Fibroblast of the conjunctiva (primary cell): ENCODE results near the gene HOXC10.

ENCODE experiments used
- DNase-seq: peaks from one replicate; pipeline ENCODE4 v3.0.0-alpha.2; 2010; ENCODE audit warnings: low read depth

HOXC10 gene

GRCh38 chr12:53992377-53992889 is 7.5 kb downstream of the HOXC10 start:
- DNase-seq = no peak

GRCh38 chr12:53993162-53994008 is 8.4 kb downstream of the HOXC10 start:
- no peak for DNase-seq

GRCh38 chr12:53994009-53994263 is 9.0 kb downstream of the HOXC10 start:
- DNase-seq = no peak

- DNase-seq = no peak
These were observed 9.5 kb downstream of the HOXC10 start for GRCh38 chr12:53994264-53995001.

- no peak for DNase-seq
These were observed 10.0 kb downstream of the HOXC10 start for GRCh38 chr12:53995002-53995377.

- no peak for DNase-seq
These were observed 10.7 kb downstream of the HOXC10 start for GRCh38 chr12:53995378-53996239.

GRCh38 chr12:53996240-53997203 is 11.6 kb downstream of the HOXC10 start:
- DNase-seq = no peak

- DNase-seq = no peak
These were observed 12.5 kb downstream of the HOXC10 start for GRCh38 chr12:53997204-53998109.

GRCh38 chr12:53998110-53998899 is 13.4 kb downstream of the HOXC10 start:
- DNase-seq = no peak

GRCh38 chr12:53998900-53999236 is 13.9 kb downstream of the HOXC10 start:
- no peak for DNase-seq

- no peak for DNase-seq
These were observed 14.7 kb downstream of the HOXC10 start for GRCh38 chr12:53999559-54000115.

GRCh38 chr12:54000116-54001114 is 15.5 kb downstream of the HOXC10 start, which contains the start of gene HOXC9:
Gene HOXC9, plus strand, starts transcription at chr12:54000161. Its CDS starts 28 bp downstream, at chr12:54000189.
- DNase-seq = no peak

GRCh38 chr12:54001283-54002187 is 16.6 kb downstream of the HOXC10 start:
- DNase-seq = no peak

GRCh38 chr12:54002278-54002914 is 17.4 kb downstream of the HOXC10 start:
- no peak for DNase-seq

GRCh38 chr12:54002915-54003389 is 18.0 kb downstream of the HOXC10 start:
- DNase-seq = no peak

GRCh38 chr12:54003625-54004024 is 18.7 kb downstream of the HOXC10 start:
- no peak for DNase-seq
